HepG2 (cell line): Measurements from ENCODE around the gene WEE1. TPM values are rescaled to one million over a fixed set of nuclear protein-coding genes. Genes with fewer than 3 reads are reported as not detected.

Source experiments
- ARID3A ChIP-seq: IDR thresholded peaks from 2 replicates; pipeline ENCODE4 v1.6.1; 2012; ENCODE audit warnings: low read depth, low read length, improper control_type of control experiment
- ASH2L ChIP-seq: fragments of 300-600, 200-600 bp; sonication (generic); IDR thresholded peaks from 2 replicates; pipeline ENCODE4 v1.7.0; 2017; ENCODE audit warnings: low read depth, mild to moderate bottlenecking, moderate library complexity, mixed read lengths, low read length; ENCODE audit not compliant: insufficient read length
- FOXP1 ChIP-seq, 2 experiments: fragments of 450-650 bp in 1 of 2; IDR thresholded peaks; 2 replicates each; pipeline ENCODE4 v1.6.1; 2017 to 2018; ENCODE audit warnings: antibody characterized with exemption in 1 of 2
- FOXP4 ChIP-seq: sonication (generic); formaldehyde crosslinking; IDR thresholded peaks from 2 replicates; pipeline ENCODE4 v1.4.0; 2020; ENCODE audit warnings: missing genetic modification reagents
- GMEB2 ChIP-seq: IDR thresholded peaks from 2 replicates; pipeline ENCODE4 v1.6.1; 2016; ENCODE audit warnings: missing biosample characterization, missing genetic modification reagents, low read depth
- KMT2A ChIP-seq: sonication (generic); formaldehyde crosslinking; IDR thresholded peaks from 2 replicates; pipeline ENCODE4 v1.4.0; 2020; ENCODE audit warnings: missing genetic modification reagents
- MIXL1 ChIP-seq: IDR thresholded peaks from 2 replicates; pipeline ENCODE4 v1.6.1; 2016
- MXD3 ChIP-seq: IDR thresholded peaks from 2 replicates; pipeline ENCODE4 v1.6.1; 2016; ENCODE audit warnings: mild to moderate bottlenecking, missing biosample characterization, missing genetic modification reagents
- PCBP1 ChIP-seq: fragments of 200-400 bp; formaldehyde crosslinking; IDR thresholded peaks from 2 replicates; pipeline ENCODE4 v1.6.1; 2017; ENCODE audit warnings: mild to moderate bottlenecking, low read depth, low read length, borderline replicate concordance
- PHF8 ChIP-seq: sonication (generic); formaldehyde crosslinking; IDR thresholded peaks from 2 replicates; pipeline ENCODE4 v1.5.0; 2020; ENCODE audit warnings: missing genetic modification reagents
- POLR2G ChIP-seq: fragments of 200-400 bp; formaldehyde crosslinking; IDR thresholded peaks from 2 replicates; pipeline ENCODE4 v1.6.1; 2018; ENCODE audit warnings: mild to moderate bottlenecking, low read depth, low read length, moderate library complexity
- RBFOX2 ChIP-seq: fragments of 200-400 bp; formaldehyde crosslinking; IDR thresholded peaks from 2 replicates; pipeline ENCODE4 v1.6.1; 2017; ENCODE audit warnings: low read depth, mild to moderate bottlenecking, low read length
- SAP130 ChIP-seq: IDR thresholded peaks from 2 replicates; pipeline ENCODE4 v1.6.1; 2016; ENCODE audit warnings: low read depth
- TAF1 ChIP-seq: sonication (generic); formaldehyde crosslinking; IDR thresholded peaks from 2 replicates; pipeline ENCODE4 v1.4.0; 2020; ENCODE audit warnings: missing genetic modification reagents
- ZC3H4 ChIP-seq: sonication (generic); formaldehyde crosslinking; IDR thresholded peaks from 2 replicates; pipeline ENCODE4 v1.4.0; 2020; ENCODE audit warnings: missing genetic modification reagents, borderline replicate concordance
- ZNF281 ChIP-seq: sonication (generic); formaldehyde crosslinking; IDR thresholded peaks from 2 replicates; pipeline ENCODE4 v1.4.0; 2020; ENCODE audit warnings: missing genetic modification reagents, borderline replicate concordance
- ZNF367 ChIP-seq: sonication (generic); formaldehyde crosslinking; IDR thresholded peaks from 2 replicates; pipeline ENCODE4 v1.4.0; 2020; ENCODE audit warnings: missing genetic modification reagents, borderline replicate concordance
- ZNF614 ChIP-seq: IDR thresholded peaks from 2 replicates; pipeline ENCODE4 v1.6.1; 2018; ENCODE audit warnings: missing biosample characterization, missing genetic modification reagents, inconsistent platforms, borderline replicate concordance
- ZNF746 ChIP-seq: sonication (generic); formaldehyde crosslinking; IDR thresholded peaks from 2 replicates; pipeline ENCODE4 v1.8.0; 2022; ENCODE audit warnings: mild to moderate bottlenecking, missing genetic modification reagents
- polyA plus RNA-seq, 8 experiments: library from polyadenylated mRNA; depleted of rRNA in 3 of 8; stranded (reverse) in 7 of 8; unstranded in 1 of 8; fragments of >200 nt; fragmentation: Illumina TruSeq in 4 of 8; extraction: Trizol in 4 of 8; gene quantifications; 2 replicates each; pipeline versions ENCODE4 v1.2.1 to v1.2.3, GENCODE V29; 2011 to 2016; ENCODE audit warnings: low read depth in 4 of 8, missing spikeins in 1 of 8, mixed read lengths in 1 of 8; ENCODE audit not compliant: insufficient read depth in 1 of 8
- total RNA-seq, 5 experiments: library from RNA; depleted of rRNA; stranded (reverse); fragments of >200 nt; fragmentation: Illumina TruSeq; extraction: Trizol; gene quantifications; 2 replicates each; pipeline ENCODE4 v1.2.3, GENCODE V29; 2016; ENCODE audit warnings: low read depth in 1 of 5

The WEE1 gene
- total and polyA plus RNA-seq, 2 of the 13 experiments (the other 11 are each of a cell fraction or from before 2014, with no cell fraction given), result 31.4 to 63.7 TPM

- peak; percentile 25; the same call in 1 of the 2 replicates for TF ChIP-seq KMT2A (CRISPR knock-in tag)
- peak; percentile 47; the same call in 1 of the 2 replicates for TF ChIP-seq POLR2G
- TF ChIP-seq FOXP4 (CRISPR knock-in tag), result peak; percentile 59
- TF ChIP-seq MXD3 (CRISPR knock-in tag), result no peak
- peak; percentile 19; the same call in 1 of the 2 replicates for TF ChIP-seq RBFOX2
- no peak for TF ChIP-seq FOXP1 (IDR thresholded peaks at IDR 0.05)
- 0 out of 2 replicates have a peak, but pooled peaks have one; percentile 22 for TF ChIP-seq FOXP1 (CRISPR knock-in tag; IDR thresholded peaks at IDR 0.05)
- TF ChIP-seq PCBP1, result no peak
- TF ChIP-seq ARID3A, result peak; percentile 21; the same call in 1 of the 2 replicates
- no peak for TF ChIP-seq ZNF746 (CRISPR knock-in tag)
- peak; percentile 5 for TF ChIP-seq ASH2L
- peak; percentile 80 for TF ChIP-seq SAP130
- TF ChIP-seq ZNF367 (CRISPR knock-in tag), result 0 out of 2 replicates have a peak, but pooled peaks have one; percentile 25
- TF ChIP-seq ZNF281 (CRISPR knock-in tag), result peak; percentile 90
- TF ChIP-seq GMEB2, result no peak
- no peak for TF ChIP-seq ZNF614 (CRISPR knock-in tag)
- peak; percentile 53; the same call in 1 of the 2 replicates for TF ChIP-seq PHF8
- no peak for TF ChIP-seq ZC3H4 (CRISPR knock-in tag)
- 0 out of 2 replicates have a peak, but pooled peaks have one; percentile 9 for TF ChIP-seq MIXL1 (CRISPR knock-in tag)
- peak; percentile 27; the same call in 1 of the 2 replicates for TF ChIP-seq TAF1 (CRISPR knock-in tag)
These were observed 2.1 kb downstream of the WEE1 start (continued) for GRCh38 chr11:9575260-9576240.
